RPMI8226 (cell line): ENCODE data around the gene ZNF337.

ENCODE experiments used
- DNase-seq: peaks from one replicate; pipeline ENCODE4 v3.0.0-alpha.2; 2015

ZNF337 gene

GRCh38 chr20:25624500-25624939 is 72.1 kb downstream of the ZNF337 start:
- DNase-seq, result no peak
